HFF-Myc (cell line): Measurements from ENCODE around the gene GSTM1.

Source experiments
- DNase-seq: peaks from one replicate; pipeline ENCODE4 v3.0.0-alpha.2; 2011; ENCODE audit warnings: low read depth; ENCODE audit errors: extremely low read depth
- H3K4me3 ChIP-seq: replicated peaks from 2 replicates; pipeline ENCODE4 v1.5.1; 2011; ENCODE audit warnings: low read depth, mild to moderate bottlenecking, control low read depth, low read length
- CTCF ChIP-seq: IDR thresholded peaks from 2 replicates; pipeline ENCODE4 v1.5.1; 2012; ENCODE audit warnings: mild to moderate bottlenecking, low read depth, low read length, control low read depth; ENCODE audit errors: missing control alignments

GSTM1 gene

GRCh38 chr1:109653306-109653705 is 34.3 kb upstream of the GSTM1 start:
- TF ChIP-seq CTCF: no peak
- no peak for DNase-seq
- no peak overlapping the region for H3K4me3 ChIP-seq

GRCh38 chr1:109654519-109654918 is 33.1 kb upstream of the GSTM1 start:
- TF ChIP-seq CTCF: no peak
- no peak overlapping the region for H3K4me3 ChIP-seq
- no peak for DNase-seq

- peak within 1 kb of the TSS; percentile 61 for H3K4me3 ChIP-seq
- DNase-seq: no peak
- TF ChIP-seq CTCF: peak; percentile 19
These were observed 31.8 kb upstream of the GSTM1 start, which contains the start of gene GSTM4 for GRCh38 chr1:109655615-109656519. TSS of gene GSTM4 (plus strand) at chr1:109656099. CDS start at chr1:109656390, 291 bp downstream.

GRCh38 chr1:109657395-109657794 is 30.2 kb upstream of the GSTM1 start:
- no peak overlapping the region for H3K4me3 ChIP-seq
- TF ChIP-seq CTCF: no peak
- DNase-seq: no peak

- no peak for DNase-seq
These were observed 29.6 kb upstream of the GSTM1 start for GRCh38 chr1:109657970-109658369.

GRCh38 chr1:109658533-109659042 is 29.0 kb upstream of the GSTM1 start:
- DNase-seq: no peak
- no peak for TF ChIP-seq CTCF
- H3K4me3 ChIP-seq: no peak overlapping the region

More at GRCh38 chr1:109657970-109658369, 29.6 kb upstream of the GSTM1 start:
- TF ChIP-seq CTCF: no peak
- no peak overlapping the region for H3K4me3 ChIP-seq
